HepG2 (cell line): ENCODE data around the gene NHP2. TPM values are rescaled to one million over a fixed set of nuclear protein-coding genes. Genes with fewer than 3 reads are reported as not detected.

Source experiments
- ATAC-seq: fragments of 200-7000 bp; cut with Tn5 transposase; 3 replicates; pipeline ENCODE4 v1.9.1; 2020; ENCODE audit warnings: mild to moderate bottlenecking, moderate library complexity
- BruUV-seq: library from RNA; stranded (reverse); fragments of 400-500 nt; replicated peaks from 2 replicates; lab custom pipeline; 2021; lab: Mats Ljungman, UMichigan
- CTCF ChIA-PET: fragments of 300-600 bp; formaldehyde crosslinking; extraction: SDS; loops from one replicate; lab custom pipeline; 2021; ENCODE audit warnings: low total read pairs, inconsistent platforms, low intra/inter-chr PET ratio; lab: Yijun Ruan, JAX
- POLR2A ChIA-PET: fragments of 350-600 bp; sonication (Branson Sonifier 250); formaldehyde crosslinking; loops from one replicate; lab custom pipeline; 2020; ENCODE audit warnings: antibody characterized with exemption, inconsistent platforms; lab: Yijun Ruan, JAX
- DNase-seq: peaks from one replicate; pipeline ENCODE4 v3.0.0-alpha.2; 2015; ENCODE audit warnings: low spot score
- FAIRE-seq: peaks from 3 replicates; lab custom pipeline; 2011; peaks lifted over from hg19 to GRCh38; lab: Jason Lieb, UNC
- H2AFZ ChIP-seq: one replicate; pipeline ENCODE4 v1.6.1; 2011; ENCODE audit warnings: low read length, inconsistent platforms
- H3K27ac ChIP-seq: fragments of 300-600 bp; 3 replicates; pipeline ENCODE4 v1.8.0; 2011; ENCODE audit warnings: mixed run types, mild to moderate bottlenecking, mixed read lengths, low read length, inconsistent platforms; ENCODE audit not compliant: insufficient read depth; ENCODE audit errors: extremely low read length
- H3K27me3 ChIP-seq, 2 experiments: fragments of 200-600 bp in 1 of 2; 2 replicates in 1 of 2; 3 replicates in 1 of 2; pipeline versions ENCODE4 v1.6.0 to v1.8.0; 2011; ENCODE audit warnings: low read length in 2 of 2, mild to moderate bottlenecking in 2 of 2, moderate library complexity in 2 of 2, inconsistent platforms in 1 of 2; ENCODE audit not compliant: insufficient read depth in 2 of 2, control insufficient read depth in 1 of 2
- H3K36me3 ChIP-seq, 2 experiments: fragments of 200-600 bp in 1 of 2; replicated peaks in 1 of 2; 2 replicates in 1 of 2; 3 replicates in 1 of 2; pipeline versions ENCODE4 v1.5.1 to v1.8.0; 2011; ENCODE audit warnings: low read length in 2 of 2, inconsistent platforms in 1 of 2; ENCODE audit not compliant: insufficient read depth in 2 of 2, control insufficient read depth in 1 of 2
- H3K4me1 ChIP-seq: 2 replicates; pipeline ENCODE4 v1.5.1; 2012; ENCODE audit warnings: low read length, inconsistent platforms; ENCODE audit not compliant: insufficient read depth
- H3K4me2 ChIP-seq: 2 replicates; pipeline ENCODE4 v1.6.0; 2011; ENCODE audit warnings: low read depth, low read length, inconsistent platforms
- H3K4me3 ChIP-seq, 3 experiments: fragments of 200-600 bp in 1 of 3; sonication (generic), shearing (Covaris generic) in 1 of 3; replicated peaks in 1 of 3; 2 replicates each; pipeline ENCODE4 v1.5.1; 2011 to 2016; ENCODE audit warnings: low read length in 3 of 3, inconsistent platforms in 2 of 3, low read depth in 2 of 3, mild to moderate bottlenecking in 2 of 3, control low read depth in 1 of 3, mixed read lengths in 1 of 3; ENCODE audit not compliant: insufficient read depth in 1 of 3
- H3K79me2 ChIP-seq: one replicate; pipeline ENCODE4 v1.6.1; 2011; ENCODE audit warnings: low read length, inconsistent platforms; ENCODE audit not compliant: insufficient read depth
- H3K9ac ChIP-seq: 2 replicates; pipeline ENCODE4 v1.6.0; 2011; ENCODE audit warnings: mild to moderate bottlenecking, low read depth, low read length, inconsistent platforms; ENCODE audit not compliant: insufficient read depth
- H3K9me3 ChIP-seq: 2 replicates; pipeline ENCODE4 v1.5.1; 2012; ENCODE audit warnings: mild to moderate bottlenecking, low read length
- H4K20me1 ChIP-seq: 2 replicates; pipeline ENCODE4 v1.6.0; 2011; ENCODE audit warnings: inconsistent platforms, mild to moderate bottlenecking, low read length, moderate library complexity; ENCODE audit not compliant: insufficient read depth
- ATM ChIP-seq: fragments of 450-650 bp; IDR thresholded peaks from 2 replicates; pipeline ENCODE4 v1.7.1; 2017; ENCODE audit warnings: mild to moderate bottlenecking, borderline replicate concordance
- CBX1 ChIP-seq: IDR thresholded peaks from one replicate; pipeline ENCODE4 v1.6.1; 2016; ENCODE audit warnings: antibody characterized with exemption, low read depth
- ELF3 ChIP-seq: IDR thresholded peaks from 2 replicates; pipeline ENCODE4 v1.6.1; 2016; ENCODE audit warnings: missing genetic modification reagents, missing compliant biosample characterization
- HHEX ChIP-seq: IDR thresholded peaks from 2 replicates; pipeline ENCODE4 v1.6.1; 2016; ENCODE audit warnings: control low read depth
- IKZF1 ChIP-seq: fragments of 450-650 bp; IDR thresholded peaks from 2 replicates; pipeline ENCODE4 v1.7.1; 2016
- JARID2 ChIP-seq: sonication (generic); formaldehyde crosslinking; IDR thresholded peaks from 2 replicates; pipeline ENCODE4 v1.8.1; 2023; ENCODE audit warnings: missing genetic modification reagents, inconsistent platforms; ENCODE audit not compliant: insufficient replicate concordance
- KDM4B ChIP-seq: sonication (generic); formaldehyde crosslinking; IDR thresholded peaks from 2 replicates; pipeline ENCODE4 v1.4.0; 2020; ENCODE audit warnings: missing genetic modification reagents
- MYC ChIP-seq: sonication (generic); formaldehyde crosslinking; IDR thresholded peaks from 2 replicates; pipeline ENCODE4 v1.9.0; 2021; ENCODE audit warnings: missing genetic modification reagents, borderline replicate concordance
- PLRG1 ChIP-seq: fragments of 450-650 bp; conservative IDR thresholded peaks from 2 replicates; pipeline ENCODE4 v1.6.1; 2016
- RBM39 ChIP-seq: fragments of 200-400 bp; formaldehyde crosslinking; IDR thresholded peaks from one replicate; pipeline ENCODE4 v1.6.1; 2018; ENCODE audit warnings: antibody characterized with exemption, mild to moderate bottlenecking, low read depth, low read length; ENCODE audit not compliant: poor library complexity, severe bottlenecking
- SALL1 ChIP-seq: sonication (generic); formaldehyde crosslinking; IDR thresholded peaks from 2 replicates; pipeline ENCODE4 v1.8.0; 2022; ENCODE audit warnings: mild to moderate bottlenecking, missing genetic modification reagents
- SPEN ChIP-seq: sonication (generic); formaldehyde crosslinking; IDR thresholded peaks from 2 replicates; pipeline ENCODE4 v1.5.1; 2020; ENCODE audit warnings: low read depth, mild to moderate bottlenecking, missing genetic modification reagents
- SYNCRIP ChIP-seq: fragments of 200-400 bp; formaldehyde crosslinking; IDR thresholded peaks from 2 replicates; pipeline ENCODE4 v1.6.1; 2018; ENCODE audit warnings: mild to moderate bottlenecking, low read depth, low read length; ENCODE audit not compliant: insufficient read depth
- TEAD2 ChIP-seq: sonication (generic); formaldehyde crosslinking; IDR thresholded peaks from 2 replicates; pipeline ENCODE4 v1.9.0; 2021; ENCODE audit warnings: missing genetic modification reagents
- TRIM24 ChIP-seq: sonication (generic); formaldehyde crosslinking; IDR thresholded peaks from 2 replicates; pipeline ENCODE4 v1.8.0; 2022; ENCODE audit warnings: mild to moderate bottlenecking, missing genetic modification reagents
- ZMAT5 ChIP-seq: sonication (generic); formaldehyde crosslinking; IDR thresholded peaks from 2 replicates; pipeline ENCODE4 v1.5.0; 2020; ENCODE audit warnings: mild to moderate bottlenecking, low read depth, missing genetic modification reagents, borderline replicate concordance
- ZNF546 ChIP-seq: sonication (generic); formaldehyde crosslinking; conservative IDR thresholded peaks from 2 replicates; pipeline ENCODE4 v1.8.1; 2023; ENCODE audit warnings: mild to moderate bottlenecking, missing genetic modification reagents
- WGBS: methylation state at CpG from one replicate; pipeline ENCODE4 v1.1.6; 2017; ENCODE audit warnings: low lambda C conversion rate; 5-methylcytosine and 5-hydroxymethylcytosine counted together
- in situ Hi-C: cut with HindIII; loops from 2 replicates; pipeline ENCODE4 v1.10.0; 2017; ENCODE audit warnings: low pct_unique_long_range_greater_than_20kb; ENCODE audit not compliant: extremely low pct_ligation_motif_present
- intact Hi-C: fragments of 100-400 bp; cut with micrococcal nuclease; formaldehyde crosslinking; loops from one replicate; pipeline ENCODE4 v1.10.0; 2022; ENCODE audit not compliant: unreplicated experiment
- polyA plus RNA-seq, 8 experiments: library from polyadenylated mRNA; depleted of rRNA in 3 of 8; stranded (reverse) in 7 of 8; unstranded in 1 of 8; fragments of >200 nt; fragmentation: Illumina TruSeq in 4 of 8; extraction: Trizol in 4 of 8; gene quantifications; 2 replicates each; pipeline versions ENCODE4 v1.2.1 to v1.2.3, GENCODE V29; 2011 to 2016; ENCODE audit warnings: low read depth in 4 of 8, missing spikeins in 1 of 8, mixed read lengths in 1 of 8; ENCODE audit not compliant: insufficient read depth in 1 of 8
- total RNA-seq, 5 experiments: library from RNA; depleted of rRNA; stranded (reverse); fragments of >200 nt; fragmentation: Illumina TruSeq; extraction: Trizol; gene quantifications; 2 replicates each; pipeline ENCODE4 v1.2.3, GENCODE V29; 2016; ENCODE audit warnings: low read depth in 1 of 5
- TF ChIP-seq, protein P1 (sequence below): sonication (generic); formaldehyde crosslinking; conservative IDR thresholded peaks from 2 replicates; pipeline ENCODE4 v1.4.0; 2020; ENCODE audit warnings: mild to moderate bottlenecking, missing genetic modification reagents, moderate library complexity
- TF ChIP-seq, protein P2 (sequence below): sonication (generic); formaldehyde crosslinking; IDR thresholded peaks from 2 replicates; pipeline ENCODE4 v1.5.0; 2020; ENCODE audit warnings: mild to moderate bottlenecking, missing genetic modification reagents, borderline replicate concordance

Gene NHP2
- total and polyA plus RNA-seq, 2 of the 13 experiments (the other 11 are each of a cell fraction or from before 2014, with no cell fraction given), result 56.2 to 96.1 TPM

GRCh38 chr5:178143246-178143645 is 10.4 kb downstream of the NHP2 start:
- Histone ChIP-seq H2AFZ (no peak overlapping the region), H3K36me3 (peaks cover 23 to 48% of the 10 kb centered on the region in 2 experiments), H3K4me2 (no peak overlapping the region), H3K27ac (no peak overlapping the region), H3K27me3 (no peaks in the 10 kb centered on the region), H3K9me3 (no peaks in the 10 kb centered on the region), H3K9ac (no peak overlapping the region), H3K4me1 (no peaks in the 10 kb centered on the region), H4K20me1 (peaks cover 3% of the 10 kb centered on the region; the same call in 1 of the 2 replicates), H3K4me3 (no peak overlapping the region), H3K79me2 (no peaks in the 10 kb centered on the region)
- WGBS, result 97% methylated on average over 5 of the region's 6 CpGs
- ChIA-PET CTCF (no interaction called here), POLR2A (no interaction called here)
- FAIRE-seq (no peak), DNase-seq (no peak), ATAC-seq (no peak)
- in situ Hi-C loops (no loop called here), intact Hi-C loops (no loop called here)
- no TSS peak for BruUV-seq
- TF ChIP-seq, protein P1, sequence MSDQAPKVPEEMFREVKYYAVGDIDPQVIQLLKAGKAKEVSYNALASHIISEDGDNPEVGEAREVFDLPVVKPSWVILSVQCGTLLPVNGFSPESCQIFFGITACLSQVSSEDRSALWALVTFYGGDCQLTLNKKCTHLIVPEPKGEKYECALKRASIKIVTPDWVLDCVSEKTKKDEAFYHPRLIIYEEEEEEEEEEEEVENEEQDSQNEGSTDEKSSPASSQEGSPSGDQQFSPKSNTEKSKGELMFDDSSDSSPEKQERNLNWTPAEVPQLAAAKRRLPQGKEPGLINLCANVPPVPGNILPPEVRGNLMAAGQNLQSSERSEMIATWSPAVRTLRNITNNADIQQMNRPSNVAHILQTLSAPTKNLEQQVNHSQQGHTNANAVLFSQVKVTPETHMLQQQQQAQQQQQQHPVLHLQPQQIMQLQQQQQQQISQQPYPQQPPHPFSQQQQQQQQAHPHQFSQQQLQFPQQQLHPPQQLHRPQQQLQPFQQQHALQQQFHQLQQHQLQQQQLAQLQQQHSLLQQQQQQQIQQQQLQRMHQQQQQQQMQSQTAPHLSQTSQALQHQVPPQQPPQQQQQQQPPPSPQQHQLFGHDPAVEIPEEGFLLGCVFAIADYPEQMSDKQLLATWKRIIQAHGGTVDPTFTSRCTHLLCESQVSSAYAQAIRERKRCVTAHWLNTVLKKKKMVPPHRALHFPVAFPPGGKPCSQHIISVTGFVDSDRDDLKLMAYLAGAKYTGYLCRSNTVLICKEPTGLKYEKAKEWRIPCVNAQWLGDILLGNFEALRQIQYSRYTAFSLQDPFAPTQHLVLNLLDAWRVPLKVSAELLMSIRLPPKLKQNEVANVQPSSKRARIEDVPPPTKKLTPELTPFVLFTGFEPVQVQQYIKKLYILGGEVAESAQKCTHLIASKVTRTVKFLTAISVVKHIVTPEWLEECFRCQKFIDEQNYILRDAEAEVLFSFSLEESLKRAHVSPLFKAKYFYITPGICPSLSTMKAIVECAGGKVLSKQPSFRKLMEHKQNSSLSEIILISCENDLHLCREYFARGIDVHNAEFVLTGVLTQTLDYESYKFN, result no peak
- TF ChIP-seq IKZF1, result no peak
- no peak for TF ChIP-seq KDM4B (CRISPR knock-in tag)
- no peak for TF ChIP-seq ATM
- TF ChIP-seq SYNCRIP, result no peak
- TF ChIP-seq ZMAT5 (CRISPR knock-in tag), result no peak
- TF ChIP-seq, protein P2, sequence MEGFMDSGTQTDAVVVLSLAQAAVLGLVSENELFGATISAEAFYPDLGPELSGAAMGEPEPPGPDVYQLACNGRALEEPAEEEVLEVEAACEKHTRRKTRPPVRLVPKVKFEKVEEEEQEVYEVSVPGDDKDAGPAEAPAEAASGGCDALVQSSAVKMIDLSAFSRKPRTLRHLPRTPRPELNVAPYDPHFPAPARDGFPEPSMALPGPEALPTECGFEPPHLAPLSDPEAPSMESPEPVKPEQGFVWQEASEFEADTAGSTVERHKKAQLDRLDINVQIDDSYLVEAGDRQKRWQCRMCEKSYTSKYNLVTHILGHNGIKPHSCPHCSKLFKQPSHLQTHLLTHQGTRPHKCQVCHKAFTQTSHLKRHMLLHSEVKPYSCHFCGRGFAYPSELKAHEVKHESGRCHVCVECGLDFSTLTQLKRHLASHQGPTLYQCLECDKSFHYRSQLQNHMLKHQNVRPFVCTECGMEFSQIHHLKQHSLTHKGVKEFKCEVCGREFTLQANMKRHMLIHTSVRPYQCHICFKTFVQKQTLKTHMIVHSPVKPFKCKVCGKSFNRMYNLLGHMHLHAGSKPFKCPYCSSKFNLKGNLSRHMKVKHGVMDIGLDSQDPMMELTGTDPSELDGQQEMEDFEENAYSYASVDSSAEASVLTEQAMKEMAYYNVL (CRISPR knock-in tag), result no peak
- no peak for TF ChIP-seq JARID2
- TF ChIP-seq PLRG1, result no peak
- TF ChIP-seq TEAD2, result no peak
- TF ChIP-seq SPEN (CRISPR knock-in tag), result no peak
- TF ChIP-seq HHEX (CRISPR knock-in tag), result no peak
- TF ChIP-seq TRIM24, result no peak
- TF ChIP-seq ELF3 (CRISPR knock-in tag), result no peak
- no peak for TF ChIP-seq ZNF546 (CRISPR knock-in tag)
- TF ChIP-seq MYC, result no peak
- no peak for TF ChIP-seq RBM39
- TF ChIP-seq CBX1, result no peak
- TF ChIP-seq SALL1 (CRISPR knock-in tag), result no peak
